Calu3 (cell line): ENCODE measurements around the gene COL24A1. TPM values are rescaled to one million over a fixed set of nuclear protein-coding genes. Genes with fewer than 3 reads are reported as not detected.
"Not testable (repeated sequence)": the region's sequence is repeated elsewhere in the genome, so short reads cannot be mapped to it uniquely, and the experiment has no call there.

Experiments used
- BruUV-seq: library from RNA; stranded (reverse); fragments of 400-500 nt; replicated peaks from 2 replicates; lab custom pipeline; 2021; lab: Mats Ljungman, UMichigan
- CTCF ChIA-PET: fragments of 300-600 bp; sonication (Branson Sonifier 250); formaldehyde crosslinking; loops from one replicate; lab custom pipeline; 2022; ENCODE audit warnings: antibody characterized with exemption; lab: Charles Lee
- DNase-seq: peaks from one replicate; pipeline ENCODE4 v3.0.0; 2022
- H3K27ac Mint-ChIP-seq: one replicate; pipeline ENCODE4 v1.8.0; 2022; ENCODE audit warnings: mixed read lengths; ENCODE audit not compliant: unreplicated experiment
- H3K27me3 Mint-ChIP-seq: one replicate; pipeline ENCODE4 v1.8.0; 2022; ENCODE audit warnings: mixed read lengths; ENCODE audit not compliant: unreplicated experiment
- H3K36me3 Mint-ChIP-seq: one replicate; pipeline ENCODE4 v1.8.0; 2022; ENCODE audit warnings: mild to moderate bottlenecking, moderate library complexity, mixed read lengths; ENCODE audit not compliant: insufficient read depth, unreplicated experiment
- H3K4me1 Mint-ChIP-seq: one replicate; pipeline ENCODE4 v1.8.0; 2022; ENCODE audit warnings: mild to moderate bottlenecking, low read depth, mixed read lengths; ENCODE audit not compliant: unreplicated experiment
- H3K4me3 Mint-ChIP-seq: one replicate; pipeline ENCODE4 v1.8.0; 2022; ENCODE audit warnings: mild to moderate bottlenecking, low read depth, moderate library complexity, mixed read lengths; ENCODE audit not compliant: unreplicated experiment
- H3K9me3 Mint-ChIP-seq: one replicate; pipeline ENCODE4 v1.8.0; 2022; ENCODE audit warnings: low read depth, mixed read lengths; ENCODE audit not compliant: unreplicated experiment
- CTCF ChIP-seq: fragments of 200-600 bp; IDR thresholded peaks from one replicate; pipeline ENCODE4 v1.8.0; 2022; ENCODE audit warnings: antibody characterized with exemption; ENCODE audit not compliant: unreplicated experiment
- intact Hi-C: fragments of 100-400 bp; cut with micrococcal nuclease; formaldehyde crosslinking; loops from one replicate; pipeline ENCODE4 v1.10.0; 2022; ENCODE audit not compliant: unreplicated experiment
- total RNA-seq: library from RNA; stranded (reverse); gene quantifications from 2 replicates; pipeline ENCODE4 v1.2.3, GENCODE V29; 2022

Gene COL24A1
- total RNA-seq, 1 experiment from 2014 or later: not detected

- Mint-ChIP-seq H3K27me3 (no peaks in the 10 kb centered on the region), H3K27ac (no peak overlapping the region)
- CTCF ChIA-PET: interaction anchor here (0.6 kb wide), 1 partner anchor 556 kb away, joined by 4 read pairs; no protein-coding TSS in a partner anchor
Measured at GRCh38 chr1:85718678-85719340, 437.8 kb downstream of the COL24A1 start.

GRCh38 chr1:85714418-85715114, 442.0 kb downstream of the COL24A1 start:
- H3K9me3 Mint-ChIP-seq, H3K36me3 Mint-ChIP-seq, H3K27ac Mint-ChIP-seq, CTCF ChIA-PET, BruUV-seq, H3K4me3 Mint-ChIP-seq, DNase-seq, H3K4me1 Mint-ChIP-seq, intact Hi-C loops, H3K27me3 Mint-ChIP-seq: not testable (repeated sequence)

More at GRCh38 chr1:85718678-85719340, 437.8 kb downstream of the COL24A1 start:
- Mint-ChIP-seq H3K9me3 (peaks cover 4% of the 10 kb centered on the region), H3K4me1 (no peaks in the 10 kb centered on the region), H3K4me3 (no peak overlapping the region), H3K36me3 (no peaks in the 10 kb centered on the region)
- TF ChIP-seq CTCF: no peak
- no peak for DNase-seq
- intact Hi-C loops: no loop called here
- no TSS peak for BruUV-seq

GRCh38 chr1:85708829-85709227, 447.7 kb downstream of the COL24A1 start:
- H3K4me3 Mint-ChIP-seq: no peak overlapping the region
- no peaks in the 10 kb centered on the region for H3K27me3 Mint-ChIP-seq
- peak; percentile 11 for TF ChIP-seq CTCF
- H3K4me1 Mint-ChIP-seq: peaks cover 20% of the 10 kb centered on the region
- intact Hi-C loops: loop anchor here (1.0 to 5.0 kb wide), 5 partner anchors 102 to 310 kb away; no protein-coding TSS in a partner anchor
- H3K36me3 Mint-ChIP-seq: peaks cover 12% of the 10 kb centered on the region
- DNase-seq: peak; percentile 69
- CTCF ChIA-PET: interaction anchor here (0.6 to 1.9 kb wide), 16 partner anchors 9 to 370 kb away, joined by 3 to 27 read pairs (median 5); partner anchors contain the start of gene CCN1
- BruUV-seq: no TSS peak
- no peak overlapping the region for H3K27ac Mint-ChIP-seq
- no peaks in the 10 kb centered on the region for H3K9me3 Mint-ChIP-seq

- Mint-ChIP-seq H3K9me3 (no peaks in the 10 kb centered on the region), H3K27ac (no peak within 1 kb of the TSS), H3K4me3 (no peak within 1 kb of the TSS), H3K27me3 (no peaks in the 10 kb centered on the region), H3K4me1 (peaks cover 26% of the 10 kb centered on the region), H3K36me3 (peaks cover 18% of the 10 kb centered on the region)
- DNase-seq: peak; percentile 92
- no TSS peak for BruUV-seq
- no peak for TF ChIP-seq CTCF
- intact Hi-C loops: loop anchor here (1.0 to 5.0 kb wide), 5 partner anchors 101 to 311 kb away; no protein-coding TSS in a partner anchor
- CTCF ChIA-PET: interaction anchor here (0.6 to 1.9 kb wide), 21 partner anchors 8 to 369 kb away, joined by 3 to 27 read pairs (median 4); partner anchors contain the start of gene CCN1
Measured at GRCh38 chr1:85707990-85708828, 448.4 kb downstream of the COL24A1 start, which contains the start of gene ZNHIT6. TSS of gene ZNHIT6 (minus strand) at chr1:85708433. CDS start at chr1:85708284, 149 bp downstream.
